Stimulated activated naive CD4-positive, alpha-beta T cell treated with Interleukin-2 at 50 U/mL for 16 hours (primary cell): ENCODE measurements around the gene GPC6.

ENCODE experiments used
- DNase-seq: peaks from one replicate; lab custom pipeline; 2025; lab: John Stamatoyannopoulos, UW

Gene GPC6

GRCh38 chr13:94353167-94353710 lies 1126.6 kb downstream of the GPC6 start:
- DNase-seq, result no peak

- no peak for DNase-seq
These were observed 1133.3 kb downstream of the GPC6 start for GRCh38 chr13:94359875-94360274.

- DNase-seq, result peak; percentile 33
These were observed 1135.9 kb downstream of the GPC6 start for GRCh38 chr13:94362411-94362909.

GRCh38 chr13:94366677-94367076 lies 1140.1 kb downstream of the GPC6 start:
- no peak for DNase-seq

GRCh38 chr13:94369972-94370436 lies 1143.4 kb downstream of the GPC6 start:
- DNase-seq, result no peak

GRCh38 chr13:94371855-94372254 lies 1145.2 kb downstream of the GPC6 start:
- DNase-seq, result no peak

GRCh38 chr13:94382517-94382916 lies 1155.9 kb downstream of the GPC6 start:
- DNase-seq, result no peak

- no peak for DNase-seq
These were observed 1156.4 kb downstream of the GPC6 start for GRCh38 chr13:94382960-94383359.

GRCh38 chr13:94384231-94384905 lies 1157.8 kb downstream of the GPC6 start:
- DNase-seq, result no peak

- no peak for DNase-seq
These were observed 1160.4 kb downstream of the GPC6 start for GRCh38 chr13:94387047-94387446.

- DNase-seq, result no peak
These were observed 1163.2 kb downstream of the GPC6 start for GRCh38 chr13:94389604-94390351.

- no peak for DNase-seq
These were observed 1164.3 kb downstream of the GPC6 start for GRCh38 chr13:94390881-94391280.

- no peak for DNase-seq
These were observed 1168.1 kb downstream of the GPC6 start for GRCh38 chr13:94394723-94395122.

- no peak for DNase-seq
These were observed 1169.3 kb downstream of the GPC6 start for GRCh38 chr13:94395860-94396259.

- DNase-seq, result no peak
These were observed 1173.2 kb downstream of the GPC6 start for GRCh38 chr13:94399812-94400211.

GRCh38 chr13:94400874-94401273 lies 1174.3 kb downstream of the GPC6 start:
- DNase-seq, result no peak

- DNase-seq, result no peak
These were observed 1181.9 kb downstream of the GPC6 start for GRCh38 chr13:94408314-94409036.

GRCh38 chr13:94411747-94412146 lies 1185.1 kb downstream of the GPC6 start:
- no peak for DNase-seq

GRCh38 chr13:94412870-94413597 lies 1186.4 kb downstream of the GPC6 start:
- no peak for DNase-seq

- no peak for DNase-seq
These were observed 1187.0 kb downstream of the GPC6 start for GRCh38 chr13:94413598-94413944.

GRCh38 chr13:94414141-94414540 lies 1187.5 kb downstream of the GPC6 start:
- DNase-seq, result no peak

- DNase-seq, result no peak
These were observed 1188.1 kb downstream of the GPC6 start for GRCh38 chr13:94414708-94415107.
